WTC11 (cell line): ENCODE results near the gene VWA8.

Experiments used
- ATF1 ChIP-seq: sonication (generic); formaldehyde crosslinking; IDR thresholded peaks from 2 replicates; pipeline ENCODE4 v1.8.1; 2023; ENCODE audit warnings: mild to moderate bottlenecking, moderate library complexity, missing genetic modification reagents
- CBFB ChIP-seq: sonication (generic); formaldehyde crosslinking; IDR thresholded peaks from 2 replicates; pipeline ENCODE4 v1.8.1; 2022; ENCODE audit warnings: mild to moderate bottlenecking, low read depth, missing genetic modification reagents
- CREB1 ChIP-seq: sonication (generic); formaldehyde crosslinking; IDR thresholded peaks from 2 replicates; pipeline ENCODE4 v1.8.0; 2023; ENCODE audit warnings: mild to moderate bottlenecking, missing genetic modification reagents
- JUN ChIP-seq: sonication (generic); formaldehyde crosslinking; IDR thresholded peaks from 2 replicates; pipeline ENCODE4 v1.8.0; 2023; ENCODE audit warnings: mild to moderate bottlenecking, missing genetic modification reagents
- NR3C1 ChIP-seq: sonication (generic); formaldehyde crosslinking; conservative IDR thresholded peaks from 2 replicates; pipeline ENCODE4 v1.8.1; 2023; ENCODE audit warnings: low read depth, mild to moderate bottlenecking, missing genetic modification reagents
- TP53 ChIP-seq: sonication (generic); formaldehyde crosslinking; IDR thresholded peaks from 2 replicates; pipeline ENCODE4 v1.8.1; 2023; ENCODE audit warnings: mild to moderate bottlenecking, missing genetic modification reagents
- ZNF263 ChIP-seq: sonication (generic); formaldehyde crosslinking; IDR thresholded peaks from 2 replicates; pipeline ENCODE4 v1.8.1; 2022; ENCODE audit warnings: low read depth, mild to moderate bottlenecking, moderate library complexity, missing genetic modification reagents
- TF ChIP-seq, protein P1 (sequence below): fragments of 200-600 bp; IDR thresholded peaks from 2 replicates; pipeline ENCODE4 v1.8.0; 2022; ENCODE audit warnings: antibody characterized with exemption
- TF ChIP-seq, protein P2 (sequence below): sonication (generic); formaldehyde crosslinking; IDR thresholded peaks from 2 replicates; pipeline ENCODE4 v1.8.0; 2022; ENCODE audit warnings: mild to moderate bottlenecking, missing genetic modification reagents
- TF ChIP-seq, protein P3 (sequence below): sonication (generic); formaldehyde crosslinking; IDR thresholded peaks from 2 replicates; pipeline ENCODE4 v1.8.0; 2022; ENCODE audit warnings: mild to moderate bottlenecking, missing genetic modification reagents
- TF ChIP-seq, protein P4 (sequence below): sonication (generic); formaldehyde crosslinking; conservative IDR thresholded peaks from 2 replicates; pipeline ENCODE4 v1.8.1; 2023; ENCODE audit warnings: mild to moderate bottlenecking, low read depth, missing genetic modification reagents, moderate library complexity
- TF ChIP-seq, protein P5 (sequence below): sonication (generic); formaldehyde crosslinking; IDR thresholded peaks from 2 replicates; pipeline ENCODE4 v1.8.1; 2022; ENCODE audit warnings: low read depth, mild to moderate bottlenecking, moderate library complexity, missing genetic modification reagents, borderline replicate concordance
- TF ChIP-seq, protein P6 (sequence below): sonication (generic); formaldehyde crosslinking; IDR thresholded peaks from 2 replicates; pipeline ENCODE4 v1.8.1; 2023; ENCODE audit warnings: mild to moderate bottlenecking, missing genetic modification reagents

DNA sequence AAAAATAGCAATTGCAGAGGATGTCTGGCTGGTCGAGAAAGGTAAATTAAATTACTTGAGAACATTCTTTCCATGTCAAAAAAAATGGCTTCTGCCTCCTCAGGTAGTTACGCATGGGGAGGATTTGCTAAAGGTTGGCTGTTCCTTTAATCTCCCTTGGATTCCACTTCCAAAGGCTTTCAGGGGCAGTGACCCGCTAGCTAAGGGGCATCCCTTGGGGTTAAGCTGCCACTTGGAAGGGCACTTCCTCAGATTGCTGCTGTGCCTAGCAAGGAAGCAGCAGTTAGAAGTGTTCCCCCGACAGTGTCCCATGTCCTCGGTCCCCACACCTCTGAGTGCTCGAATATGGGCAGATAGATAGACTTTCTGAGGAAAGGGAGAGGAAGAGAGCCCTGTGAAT is 395.1 kb downstream of the VWA8 start:
- TF ChIP-seq ZNF263 (CRISPR knock-in tag) (no peak), JUN (CRISPR knock-in tag) (no peak), TP53 (CRISPR knock-in tag) (no peak), NR3C1 (CRISPR knock-in tag) (no peak), ATF1 (CRISPR knock-in tag) (no peak), CREB1 (CRISPR knock-in tag) (no peak), CBFB (CRISPR knock-in tag) (no peak)
- TF ChIP-seq, protein P1, sequence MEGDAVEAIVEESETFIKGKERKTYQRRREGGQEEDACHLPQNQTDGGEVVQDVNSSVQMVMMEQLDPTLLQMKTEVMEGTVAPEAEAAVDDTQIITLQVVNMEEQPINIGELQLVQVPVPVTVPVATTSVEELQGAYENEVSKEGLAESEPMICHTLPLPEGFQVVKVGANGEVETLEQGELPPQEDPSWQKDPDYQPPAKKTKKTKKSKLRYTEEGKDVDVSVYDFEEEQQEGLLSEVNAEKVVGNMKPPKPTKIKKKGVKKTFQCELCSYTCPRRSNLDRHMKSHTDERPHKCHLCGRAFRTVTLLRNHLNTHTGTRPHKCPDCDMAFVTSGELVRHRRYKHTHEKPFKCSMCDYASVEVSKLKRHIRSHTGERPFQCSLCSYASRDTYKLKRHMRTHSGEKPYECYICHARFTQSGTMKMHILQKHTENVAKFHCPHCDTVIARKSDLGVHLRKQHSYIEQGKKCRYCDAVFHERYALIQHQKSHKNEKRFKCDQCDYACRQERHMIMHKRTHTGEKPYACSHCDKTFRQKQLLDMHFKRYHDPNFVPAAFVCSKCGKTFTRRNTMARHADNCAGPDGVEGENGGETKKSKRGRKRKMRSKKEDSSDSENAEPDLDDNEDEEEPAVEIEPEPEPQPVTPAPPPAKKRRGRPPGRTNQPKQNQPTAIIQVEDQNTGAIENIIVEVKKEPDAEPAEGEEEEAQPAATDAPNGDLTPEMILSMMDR: no peak
- TF ChIP-seq, protein P2, sequence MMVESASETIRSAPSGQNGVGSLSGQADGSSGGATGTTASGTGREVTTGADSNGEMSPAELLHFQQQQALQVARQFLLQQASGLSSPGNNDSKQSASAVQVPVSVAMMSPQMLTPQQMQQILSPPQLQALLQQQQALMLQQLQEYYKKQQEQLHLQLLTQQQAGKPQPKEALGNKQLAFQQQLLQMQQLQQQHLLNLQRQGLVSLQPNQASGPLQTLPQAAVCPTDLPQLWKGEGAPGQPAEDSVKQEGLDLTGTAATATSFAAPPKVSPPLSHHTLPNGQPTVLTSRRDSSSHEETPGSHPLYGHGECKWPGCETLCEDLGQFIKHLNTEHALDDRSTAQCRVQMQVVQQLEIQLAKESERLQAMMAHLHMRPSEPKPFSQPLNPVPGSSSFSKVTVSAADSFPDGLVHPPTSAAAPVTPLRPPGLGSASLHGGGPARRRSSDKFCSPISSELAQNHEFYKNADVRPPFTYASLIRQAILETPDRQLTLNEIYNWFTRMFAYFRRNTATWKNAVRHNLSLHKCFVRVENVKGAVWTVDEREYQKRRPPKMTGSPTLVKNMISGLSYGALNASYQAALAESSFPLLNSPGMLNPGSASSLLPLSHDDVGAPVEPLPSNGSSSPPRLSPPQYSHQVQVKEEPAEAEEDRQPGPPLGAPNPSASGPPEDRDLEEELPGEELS (CRISPR knock-in tag): no peak
- TF ChIP-seq, protein P3, sequence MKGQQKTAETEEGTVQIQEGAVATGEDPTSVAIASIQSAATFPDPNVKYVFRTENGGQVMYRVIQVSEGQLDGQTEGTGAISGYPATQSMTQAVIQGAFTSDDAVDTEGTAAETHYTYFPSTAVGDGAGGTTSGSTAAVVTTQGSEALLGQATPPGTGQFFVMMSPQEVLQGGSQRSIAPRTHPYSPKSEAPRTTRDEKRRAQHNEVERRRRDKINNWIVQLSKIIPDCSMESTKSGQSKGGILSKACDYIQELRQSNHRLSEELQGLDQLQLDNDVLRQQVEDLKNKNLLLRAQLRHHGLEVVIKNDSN (CRISPR knock-in tag): no peak
- TF ChIP-seq, protein P4, sequence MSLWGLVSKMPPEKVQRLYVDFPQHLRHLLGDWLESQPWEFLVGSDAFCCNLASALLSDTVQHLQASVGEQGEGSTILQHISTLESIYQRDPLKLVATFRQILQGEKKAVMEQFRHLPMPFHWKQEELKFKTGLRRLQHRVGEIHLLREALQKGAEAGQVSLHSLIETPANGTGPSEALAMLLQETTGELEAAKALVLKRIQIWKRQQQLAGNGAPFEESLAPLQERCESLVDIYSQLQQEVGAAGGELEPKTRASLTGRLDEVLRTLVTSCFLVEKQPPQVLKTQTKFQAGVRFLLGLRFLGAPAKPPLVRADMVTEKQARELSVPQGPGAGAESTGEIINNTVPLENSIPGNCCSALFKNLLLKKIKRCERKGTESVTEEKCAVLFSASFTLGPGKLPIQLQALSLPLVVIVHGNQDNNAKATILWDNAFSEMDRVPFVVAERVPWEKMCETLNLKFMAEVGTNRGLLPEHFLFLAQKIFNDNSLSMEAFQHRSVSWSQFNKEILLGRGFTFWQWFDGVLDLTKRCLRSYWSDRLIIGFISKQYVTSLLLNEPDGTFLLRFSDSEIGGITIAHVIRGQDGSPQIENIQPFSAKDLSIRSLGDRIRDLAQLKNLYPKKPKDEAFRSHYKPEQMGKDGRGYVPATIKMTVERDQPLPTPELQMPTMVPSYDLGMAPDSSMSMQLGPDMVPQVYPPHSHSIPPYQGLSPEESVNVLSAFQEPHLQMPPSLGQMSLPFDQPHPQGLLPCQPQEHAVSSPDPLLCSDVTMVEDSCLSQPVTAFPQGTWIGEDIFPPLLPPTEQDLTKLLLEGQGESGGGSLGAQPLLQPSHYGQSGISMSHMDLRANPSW (CRISPR knock-in tag): no peak
- TF ChIP-seq, protein P5, sequence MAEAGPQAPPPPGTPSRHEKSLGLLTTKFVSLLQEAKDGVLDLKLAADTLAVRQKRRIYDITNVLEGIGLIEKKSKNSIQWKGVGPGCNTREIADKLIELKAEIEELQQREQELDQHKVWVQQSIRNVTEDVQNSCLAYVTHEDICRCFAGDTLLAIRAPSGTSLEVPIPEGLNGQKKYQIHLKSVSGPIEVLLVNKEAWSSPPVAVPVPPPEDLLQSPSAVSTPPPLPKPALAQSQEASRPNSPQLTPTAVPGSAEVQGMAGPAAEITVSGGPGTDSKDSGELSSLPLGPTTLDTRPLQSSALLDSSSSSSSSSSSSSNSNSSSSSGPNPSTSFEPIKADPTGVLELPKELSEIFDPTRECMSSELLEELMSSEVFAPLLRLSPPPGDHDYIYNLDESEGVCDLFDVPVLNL: no peak
- TF ChIP-seq, protein P6, sequence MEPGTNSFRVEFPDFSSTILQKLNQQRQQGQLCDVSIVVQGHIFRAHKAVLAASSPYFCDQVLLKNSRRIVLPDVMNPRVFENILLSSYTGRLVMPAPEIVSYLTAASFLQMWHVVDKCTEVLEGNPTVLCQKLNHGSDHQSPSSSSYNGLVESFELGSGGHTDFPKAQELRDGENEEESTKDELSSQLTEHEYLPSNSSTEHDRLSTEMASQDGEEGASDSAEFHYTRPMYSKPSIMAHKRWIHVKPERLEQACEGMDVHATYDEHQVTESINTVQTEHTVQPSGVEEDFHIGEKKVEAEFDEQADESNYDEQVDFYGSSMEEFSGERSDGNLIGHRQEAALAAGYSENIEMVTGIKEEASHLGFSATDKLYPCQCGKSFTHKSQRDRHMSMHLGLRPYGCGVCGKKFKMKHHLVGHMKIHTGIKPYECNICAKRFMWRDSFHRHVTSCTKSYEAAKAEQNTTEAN (CRISPR knock-in tag): no peak
